Measurements from ENCODE around the gene SIMC1. TPM values are rescaled to one million over a fixed set of nuclear protein-coding genes. Genes with fewer than 3 reads are reported as not detected.

The SIMC1 gene
- total RNA-seq, 1 experiment from 2014 or later: 17.9 TPM

DNA sequence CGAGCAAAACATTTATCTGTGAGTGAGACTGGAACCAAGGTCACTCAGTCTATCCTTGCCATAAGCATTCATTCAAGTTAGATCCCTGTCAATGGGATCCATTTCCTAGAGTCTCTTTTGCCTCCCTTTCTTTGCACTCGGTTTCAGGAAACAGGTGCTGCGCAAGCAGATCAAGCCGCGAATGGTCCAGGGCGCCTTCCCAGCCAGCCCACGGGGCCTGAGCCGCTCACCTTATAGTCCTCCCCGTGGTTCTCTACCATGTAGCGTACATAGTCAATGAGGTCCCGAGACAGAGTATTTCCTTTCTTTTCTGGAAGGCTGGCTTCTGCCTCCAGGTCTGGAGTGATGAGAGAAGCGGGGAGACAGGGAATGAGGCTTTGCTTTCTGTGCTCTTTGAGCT, 146.8 kb downstream of the SIMC1 start (continued):
- TF ChIP-seq, protein P1, sequence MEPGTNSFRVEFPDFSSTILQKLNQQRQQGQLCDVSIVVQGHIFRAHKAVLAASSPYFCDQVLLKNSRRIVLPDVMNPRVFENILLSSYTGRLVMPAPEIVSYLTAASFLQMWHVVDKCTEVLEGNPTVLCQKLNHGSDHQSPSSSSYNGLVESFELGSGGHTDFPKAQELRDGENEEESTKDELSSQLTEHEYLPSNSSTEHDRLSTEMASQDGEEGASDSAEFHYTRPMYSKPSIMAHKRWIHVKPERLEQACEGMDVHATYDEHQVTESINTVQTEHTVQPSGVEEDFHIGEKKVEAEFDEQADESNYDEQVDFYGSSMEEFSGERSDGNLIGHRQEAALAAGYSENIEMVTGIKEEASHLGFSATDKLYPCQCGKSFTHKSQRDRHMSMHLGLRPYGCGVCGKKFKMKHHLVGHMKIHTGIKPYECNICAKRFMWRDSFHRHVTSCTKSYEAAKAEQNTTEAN (CRISPR knock-in tag; IDR thresholded peaks at IDR 0.05): no peak
- TF ChIP-seq, protein P2, sequence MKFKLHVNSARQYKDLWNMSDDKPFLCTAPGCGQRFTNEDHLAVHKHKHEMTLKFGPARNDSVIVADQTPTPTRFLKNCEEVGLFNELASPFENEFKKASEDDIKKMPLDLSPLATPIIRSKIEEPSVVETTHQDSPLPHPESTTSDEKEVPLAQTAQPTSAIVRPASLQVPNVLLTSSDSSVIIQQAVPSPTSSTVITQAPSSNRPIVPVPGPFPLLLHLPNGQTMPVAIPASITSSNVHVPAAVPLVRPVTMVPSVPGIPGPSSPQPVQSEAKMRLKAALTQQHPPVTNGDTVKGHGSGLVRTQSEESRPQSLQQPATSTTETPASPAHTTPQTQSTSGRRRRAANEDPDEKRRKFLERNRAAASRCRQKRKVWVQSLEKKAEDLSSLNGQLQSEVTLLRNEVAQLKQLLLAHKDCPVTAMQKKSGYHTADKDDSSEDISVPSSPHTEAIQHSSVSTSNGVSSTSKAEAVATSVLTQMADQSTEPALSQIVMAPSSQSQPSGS (CRISPR knock-in tag; IDR thresholded peaks at IDR 0.05; ENCODE audit: borderline replicate concordance, low read depth): no peak
- TF ChIP-seq TP53 (CRISPR knock-in tag; IDR thresholded peaks at IDR 0.05): no peak
- no peak for TF ChIP-seq NR2C2 (CRISPR knock-in tag; IDR thresholded peaks at IDR 0.05)
- TF ChIP-seq NFE2L1 (CRISPR knock-in tag; IDR thresholded peaks at IDR 0.05): no peak
- TF ChIP-seq GTF2I (CRISPR knock-in tag; conservative IDR thresholded peaks at IDR 0.05): no peak
- TF ChIP-seq ESRRA (CRISPR knock-in tag; IDR thresholded peaks at IDR 0.05; ENCODE audit: borderline replicate concordance): no peak
- TF ChIP-seq, protein P3, sequence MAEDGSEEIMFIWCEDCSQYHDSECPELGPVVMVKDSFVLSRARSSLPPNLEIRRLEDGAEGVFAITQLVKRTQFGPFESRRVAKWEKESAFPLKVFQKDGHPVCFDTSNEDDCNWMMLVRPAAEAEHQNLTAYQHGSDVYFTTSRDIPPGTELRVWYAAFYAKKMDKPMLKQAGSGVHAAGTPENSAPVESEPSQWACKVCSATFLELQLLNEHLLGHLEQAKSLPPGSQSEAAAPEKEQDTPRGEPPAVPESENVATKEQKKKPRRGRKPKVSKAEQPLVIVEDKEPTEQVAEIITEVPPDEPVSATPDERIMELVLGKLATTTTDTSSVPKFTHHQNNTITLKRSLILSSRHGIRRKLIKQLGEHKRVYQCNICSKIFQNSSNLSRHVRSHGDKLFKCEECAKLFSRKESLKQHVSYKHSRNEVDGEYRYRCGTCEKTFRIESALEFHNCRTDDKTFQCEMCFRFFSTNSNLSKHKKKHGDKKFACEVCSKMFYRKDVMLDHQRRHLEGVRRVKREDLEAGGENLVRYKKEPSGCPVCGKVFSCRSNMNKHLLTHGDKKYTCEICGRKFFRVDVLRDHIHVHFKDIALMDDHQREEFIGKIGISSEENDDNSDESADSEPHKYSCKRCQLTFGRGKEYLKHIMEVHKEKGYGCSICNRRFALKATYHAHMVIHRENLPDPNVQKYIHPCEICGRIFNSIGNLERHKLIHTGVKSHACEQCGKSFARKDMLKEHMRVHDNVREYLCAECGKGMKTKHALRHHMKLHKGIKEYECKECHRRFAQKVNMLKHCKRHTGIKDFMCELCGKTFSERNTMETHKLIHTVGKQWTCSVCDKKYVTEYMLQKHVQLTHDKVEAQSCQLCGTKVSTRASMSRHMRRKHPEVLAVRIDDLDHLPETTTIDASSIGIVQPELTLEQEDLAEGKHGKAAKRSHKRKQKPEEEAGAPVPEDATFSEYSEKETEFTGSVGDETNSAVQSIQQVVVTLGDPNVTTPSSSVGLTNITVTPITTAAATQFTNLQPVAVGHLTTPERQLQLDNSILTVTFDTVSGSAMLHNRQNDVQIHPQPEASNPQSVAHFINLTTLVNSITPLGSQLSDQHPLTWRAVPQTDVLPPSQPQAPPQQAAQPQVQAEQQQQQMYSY (CRISPR knock-in tag; IDR thresholded peaks at IDR 0.05): no peak
- no peak for TF ChIP-seq IRF2 (CRISPR knock-in tag; IDR thresholded peaks at IDR 0.05; ENCODE audit: borderline replicate concordance, low read depth)
- TF ChIP-seq, protein P4, sequence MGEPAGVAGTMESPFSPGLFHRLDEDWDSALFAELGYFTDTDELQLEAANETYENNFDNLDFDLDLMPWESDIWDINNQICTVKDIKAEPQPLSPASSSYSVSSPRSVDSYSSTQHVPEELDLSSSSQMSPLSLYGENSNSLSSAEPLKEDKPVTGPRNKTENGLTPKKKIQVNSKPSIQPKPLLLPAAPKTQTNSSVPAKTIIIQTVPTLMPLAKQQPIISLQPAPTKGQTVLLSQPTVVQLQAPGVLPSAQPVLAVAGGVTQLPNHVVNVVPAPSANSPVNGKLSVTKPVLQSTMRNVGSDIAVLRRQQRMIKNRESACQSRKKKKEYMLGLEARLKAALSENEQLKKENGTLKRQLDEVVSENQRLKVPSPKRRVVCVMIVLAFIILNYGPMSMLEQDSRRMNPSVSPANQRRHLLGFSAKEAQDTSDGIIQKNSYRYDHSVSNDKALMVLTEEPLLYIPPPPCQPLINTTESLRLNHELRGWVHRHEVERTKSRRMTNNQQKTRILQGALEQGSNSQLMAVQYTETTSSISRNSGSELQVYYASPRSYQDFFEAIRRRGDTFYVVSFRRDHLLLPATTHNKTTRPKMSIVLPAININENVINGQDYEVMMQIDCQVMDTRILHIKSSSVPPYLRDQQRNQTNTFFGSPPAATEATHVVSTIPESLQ (CRISPR knock-in tag; IDR thresholded peaks at IDR 0.05): no peak

DNA sequence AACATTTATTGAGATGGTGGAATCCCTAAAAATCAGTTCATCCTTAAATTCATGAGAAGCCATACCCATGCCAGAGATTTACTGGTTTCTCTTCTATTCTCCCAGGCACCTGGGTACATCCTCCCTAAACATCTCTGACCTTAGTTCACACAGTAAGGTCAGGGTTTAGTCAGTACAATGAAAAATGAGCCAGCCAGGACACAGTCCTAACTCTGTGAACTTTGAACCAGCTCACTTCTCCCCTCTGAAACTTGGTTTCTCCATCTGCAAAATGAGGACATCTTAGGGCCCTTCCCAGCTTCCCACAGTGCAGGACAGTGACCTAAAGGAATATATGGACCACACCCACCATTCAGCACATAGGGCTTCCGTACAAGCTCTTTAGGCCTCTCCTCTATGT, 148.3 kb downstream of the SIMC1 start:
- peaks cover 19% of the 10 kb centered on the region for H3K4me1 Mint-ChIP-seq
- TF ChIP-seq, protein P5, sequence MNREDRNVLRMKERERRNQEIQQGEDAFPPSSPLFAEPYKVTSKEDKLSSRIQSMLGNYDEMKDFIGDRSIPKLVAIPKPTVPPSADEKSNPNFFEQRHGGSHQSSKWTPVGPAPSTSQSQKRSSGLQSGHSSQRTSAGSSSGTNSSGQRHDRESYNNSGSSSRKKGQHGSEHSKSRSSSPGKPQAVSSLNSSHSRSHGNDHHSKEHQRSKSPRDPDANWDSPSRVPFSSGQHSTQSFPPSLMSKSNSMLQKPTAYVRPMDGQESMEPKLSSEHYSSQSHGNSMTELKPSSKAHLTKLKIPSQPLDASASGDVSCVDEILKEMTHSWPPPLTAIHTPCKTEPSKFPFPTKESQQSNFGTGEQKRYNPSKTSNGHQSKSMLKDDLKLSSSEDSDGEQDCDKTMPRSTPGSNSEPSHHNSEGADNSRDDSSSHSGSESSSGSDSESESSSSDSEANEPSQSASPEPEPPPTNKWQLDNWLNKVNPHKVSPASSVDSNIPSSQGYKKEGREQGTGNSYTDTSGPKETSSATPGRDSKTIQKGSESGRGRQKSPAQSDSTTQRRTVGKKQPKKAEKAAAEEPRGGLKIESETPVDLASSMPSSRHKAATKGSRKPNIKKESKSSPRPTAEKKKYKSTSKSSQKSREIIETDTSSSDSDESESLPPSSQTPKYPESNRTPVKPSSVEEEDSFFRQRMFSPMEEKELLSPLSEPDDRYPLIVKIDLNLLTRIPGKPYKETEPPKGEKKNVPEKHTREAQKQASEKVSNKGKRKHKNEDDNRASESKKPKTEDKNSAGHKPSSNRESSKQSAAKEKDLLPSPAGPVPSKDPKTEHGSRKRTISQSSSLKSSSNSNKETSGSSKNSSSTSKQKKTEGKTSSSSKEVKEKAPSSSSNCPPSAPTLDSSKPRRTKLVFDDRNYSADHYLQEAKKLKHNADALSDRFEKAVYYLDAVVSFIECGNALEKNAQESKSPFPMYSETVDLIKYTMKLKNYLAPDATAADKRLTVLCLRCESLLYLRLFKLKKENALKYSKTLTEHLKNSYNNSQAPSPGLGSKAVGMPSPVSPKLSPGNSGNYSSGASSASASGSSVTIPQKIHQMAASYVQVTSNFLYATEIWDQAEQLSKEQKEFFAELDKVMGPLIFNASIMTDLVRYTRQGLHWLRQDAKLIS (CRISPR knock-in tag; IDR thresholded peaks at IDR 0.05; ENCODE audit: borderline replicate concordance): no peak
- TF ChIP-seq FOXJ3 (CRISPR knock-in tag; IDR thresholded peaks at IDR 0.05; ENCODE audit: borderline replicate concordance) (no peak), NFATC4 (CRISPR knock-in tag; IDR thresholded peaks at IDR 0.05) (no peak), ZNF396 (CRISPR knock-in tag; IDR thresholded peaks at IDR 0.05; ENCODE audit: borderline replicate concordance) (no peak), ZNF138 (CRISPR knock-in tag; conservative IDR thresholded peaks at IDR 0.05) (no peak), FOXP1 (CRISPR knock-in tag; IDR thresholded peaks at IDR 0.05; ENCODE audit: borderline replicate concordance) (no peak)
- TF ChIP-seq, protein P6, sequence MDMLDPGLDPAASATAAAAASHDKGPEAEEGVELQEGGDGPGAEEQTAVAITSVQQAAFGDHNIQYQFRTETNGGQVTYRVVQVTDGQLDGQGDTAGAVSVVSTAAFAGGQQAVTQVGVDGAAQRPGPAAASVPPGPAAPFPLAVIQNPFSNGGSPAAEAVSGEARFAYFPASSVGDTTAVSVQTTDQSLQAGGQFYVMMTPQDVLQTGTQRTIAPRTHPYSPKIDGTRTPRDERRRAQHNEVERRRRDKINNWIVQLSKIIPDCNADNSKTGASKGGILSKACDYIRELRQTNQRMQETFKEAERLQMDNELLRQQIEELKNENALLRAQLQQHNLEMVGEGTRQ (CRISPR knock-in tag; IDR thresholded peaks at IDR 0.05): no peak
- TF ChIP-seq, protein P7, sequence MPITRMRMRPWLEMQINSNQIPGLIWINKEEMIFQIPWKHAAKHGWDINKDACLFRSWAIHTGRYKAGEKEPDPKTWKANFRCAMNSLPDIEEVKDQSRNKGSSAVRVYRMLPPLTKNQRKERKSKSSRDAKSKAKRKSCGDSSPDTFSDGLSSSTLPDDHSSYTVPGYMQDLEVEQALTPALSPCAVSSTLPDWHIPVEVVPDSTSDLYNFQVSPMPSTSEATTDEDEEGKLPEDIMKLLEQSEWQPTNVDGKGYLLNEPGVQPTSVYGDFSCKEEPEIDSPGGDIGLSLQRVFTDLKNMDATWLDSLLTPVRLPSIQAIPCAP (CRISPR knock-in tag; IDR thresholded peaks at IDR 0.05): no peak
- no peak for ATAC-seq
- H3K4me3 Mint-ChIP-seq: peak overlapping the region; percentile 99
- DNase-seq (ENCODE audit: low spot score): no peak
- H3K9me3 Mint-ChIP-seq: no peaks in the 10 kb centered on the region
- ChIA-PET POLR2A (no interaction called here), CTCF (no interaction called here)
- no peak overlapping the region; the same call in none of the 2 replicates for H3K27ac Mint-ChIP-seq
- H3K36me3 Mint-ChIP-seq: peaks cover 41% of the 10 kb centered on the region
- no peaks in the 10 kb centered on the region; the same call in 1 of the 2 replicates for H3K27me3 Mint-ChIP-seq (ENCODE audit: low read depth)
